Hepatocyte (in vitro differentiated cells): ENCODE measurements around the gene EIF3I. TPM values are rescaled to one million over a fixed set of nuclear protein-coding genes. Genes with fewer than 3 reads are reported as not detected.

ENCODE experiments used
- DNase-seq: peaks from one replicate; pipeline ENCODE4 v3.0.0-alpha.2; 2016; ENCODE audit warnings: low spot score
- H2AFZ ChIP-seq: fragments of 200-600 bp; sonication (generic); 2 replicates; pipeline ENCODE4 v1.6.0; 2016; ENCODE audit warnings: antibody characterized with exemption, mild to moderate bottlenecking
- H3K27ac ChIP-seq: fragments of 200-600 bp; sonication (generic); 2 replicates; pipeline ENCODE4 v1.5.1; 2016; ENCODE audit warnings: mild to moderate bottlenecking
- H3K27me3 ChIP-seq: fragments of 200-600 bp; sonication (generic); 2 replicates; pipeline ENCODE4 v1.6.1; 2016
- H3K36me3 ChIP-seq: fragments of 200-600 bp; sonication (generic); replicated peaks from 2 replicates; pipeline ENCODE4 v1.5.1; 2016; ENCODE audit warnings: low read depth; ENCODE audit not compliant: insufficient read depth
- H3K4me1 ChIP-seq: fragments of 200-600 bp; sonication (generic); 2 replicates; pipeline ENCODE4 v1.5.1; 2016; ENCODE audit warnings: mild to moderate bottlenecking, moderate library complexity; ENCODE audit not compliant: insufficient read depth
- H3K4me2 ChIP-seq: fragments of 200-600 bp; sonication (generic); 2 replicates; pipeline ENCODE4 v1.6.0; 2016
- H3K4me3 ChIP-seq: fragments of 200-600 bp; sonication (generic); 2 replicates; pipeline ENCODE4 v1.5.1; 2016; ENCODE audit warnings: mild to moderate bottlenecking
- H3K79me2 ChIP-seq: fragments of 200-600 bp; sonication (generic); 2 replicates; pipeline ENCODE4 v1.6.0; 2017; ENCODE audit warnings: mild to moderate bottlenecking
- H3K9me2 ChIP-seq: fragments of 200-600 bp; sonication (generic); replicated peaks from 2 replicates; pipeline ENCODE4 v1.6.0; 2017; ENCODE audit warnings: mild to moderate bottlenecking; ENCODE audit not compliant: insufficient read depth
- H3K9me3 ChIP-seq: fragments of 200-600 bp; sonication (generic); 2 replicates; pipeline ENCODE4 v1.5.1; 2016; ENCODE audit warnings: low read depth, mild to moderate bottlenecking
- H4K20me1 ChIP-seq: fragments of 200-600 bp; sonication (generic); 2 replicates; pipeline ENCODE4 v1.6.0; 2016; ENCODE audit warnings: mild to moderate bottlenecking; ENCODE audit not compliant: insufficient read depth, poor library complexity, severe bottlenecking
- EZH2 ChIP-seq: fragments of 200-600 bp; sonication (generic); IDR thresholded peaks from 2 replicates; pipeline ENCODE4 v1.6.1; 2016; ENCODE audit warnings: antibody characterized with exemption, mild to moderate bottlenecking, borderline replicate concordance
- EZH2phosphoT487 ChIP-seq: fragments of 200-600 bp; sonication (generic); IDR thresholded peaks from one replicate; pipeline ENCODE4 v1.6.1; 2018; ENCODE audit warnings: antibody characterized with exemption, mild to moderate bottlenecking, low read depth, moderate library complexity; ENCODE audit not compliant: unreplicated experiment, severe bottlenecking
- WGBS: methylation state at CpG from one replicate; pipeline ENCODE4 v1.1.6; 2016; ENCODE audit warnings: low lambda C conversion rate; ENCODE audit errors: missing lambda C conversion rate; 5-methylcytosine and 5-hydroxymethylcytosine counted together
- polyA plus RNA-seq: library from polyadenylated mRNA; unstranded; fragments of >200 nt; fragmentation: Nextera tagmentation; extraction: Ambion mirVana; gene quantifications from 2 replicates; pipeline ENCODE4 v1.2.1, GENCODE V29; 2016
- total RNA-seq: library from RNA; depleted of rRNA; stranded (reverse); fragments of >200 nt; gene quantifications from 2 replicates; pipeline ENCODE4 v1.2.3, GENCODE V29; 2014
- TF ChIP-seq, protein P1 (sequence below): fragments of 200-600 bp; sonication (generic); IDR thresholded peaks from 2 replicates; pipeline ENCODE4 v1.5.1; 2016; ENCODE audit warnings: antibody characterized with exemption, mild to moderate bottlenecking; ENCODE audit not compliant: poor library complexity

Gene EIF3I
- total and polyA plus RNA-seq, 2 experiments from 2014 or later, result 177 to 227 TPM

GRCh38 chr1:32239790-32240139 lies 17.6 kb downstream of the EIF3I start:
- Histone ChIP-seq H3K9me2 (no peaks in the 10 kb centered on the region), H3K27ac (peak overlapping the region; percentile 88), H3K4me3 (peak overlapping the region; percentile 89), H3K4me2 (peak overlapping the region; percentile 99), H2AFZ (peak overlapping the region; percentile 94), H3K4me1 (peaks cover 4% of the 10 kb centered on the region), H4K20me1 (no peaks in the 10 kb centered on the region), H3K27me3 (no peaks in the 10 kb centered on the region), H3K9me3 (no peaks in the 10 kb centered on the region), H3K79me2 (peaks cover 2% of the 10 kb centered on the region), H3K36me3 (no peaks in the 10 kb centered on the region)
- 16% methylated on average over 20 of the region's 20 CpGs for WGBS
- TF ChIP-seq EZH2 (no peak), EZH2phosphoT487 (no peak)
- TF ChIP-seq, protein P1, sequence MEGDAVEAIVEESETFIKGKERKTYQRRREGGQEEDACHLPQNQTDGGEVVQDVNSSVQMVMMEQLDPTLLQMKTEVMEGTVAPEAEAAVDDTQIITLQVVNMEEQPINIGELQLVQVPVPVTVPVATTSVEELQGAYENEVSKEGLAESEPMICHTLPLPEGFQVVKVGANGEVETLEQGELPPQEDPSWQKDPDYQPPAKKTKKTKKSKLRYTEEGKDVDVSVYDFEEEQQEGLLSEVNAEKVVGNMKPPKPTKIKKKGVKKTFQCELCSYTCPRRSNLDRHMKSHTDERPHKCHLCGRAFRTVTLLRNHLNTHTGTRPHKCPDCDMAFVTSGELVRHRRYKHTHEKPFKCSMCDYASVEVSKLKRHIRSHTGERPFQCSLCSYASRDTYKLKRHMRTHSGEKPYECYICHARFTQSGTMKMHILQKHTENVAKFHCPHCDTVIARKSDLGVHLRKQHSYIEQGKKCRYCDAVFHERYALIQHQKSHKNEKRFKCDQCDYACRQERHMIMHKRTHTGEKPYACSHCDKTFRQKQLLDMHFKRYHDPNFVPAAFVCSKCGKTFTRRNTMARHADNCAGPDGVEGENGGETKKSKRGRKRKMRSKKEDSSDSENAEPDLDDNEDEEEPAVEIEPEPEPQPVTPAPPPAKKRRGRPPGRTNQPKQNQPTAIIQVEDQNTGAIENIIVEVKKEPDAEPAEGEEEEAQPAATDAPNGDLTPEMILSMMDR, result no peak
- DNase-seq, result no peak

DNA sequence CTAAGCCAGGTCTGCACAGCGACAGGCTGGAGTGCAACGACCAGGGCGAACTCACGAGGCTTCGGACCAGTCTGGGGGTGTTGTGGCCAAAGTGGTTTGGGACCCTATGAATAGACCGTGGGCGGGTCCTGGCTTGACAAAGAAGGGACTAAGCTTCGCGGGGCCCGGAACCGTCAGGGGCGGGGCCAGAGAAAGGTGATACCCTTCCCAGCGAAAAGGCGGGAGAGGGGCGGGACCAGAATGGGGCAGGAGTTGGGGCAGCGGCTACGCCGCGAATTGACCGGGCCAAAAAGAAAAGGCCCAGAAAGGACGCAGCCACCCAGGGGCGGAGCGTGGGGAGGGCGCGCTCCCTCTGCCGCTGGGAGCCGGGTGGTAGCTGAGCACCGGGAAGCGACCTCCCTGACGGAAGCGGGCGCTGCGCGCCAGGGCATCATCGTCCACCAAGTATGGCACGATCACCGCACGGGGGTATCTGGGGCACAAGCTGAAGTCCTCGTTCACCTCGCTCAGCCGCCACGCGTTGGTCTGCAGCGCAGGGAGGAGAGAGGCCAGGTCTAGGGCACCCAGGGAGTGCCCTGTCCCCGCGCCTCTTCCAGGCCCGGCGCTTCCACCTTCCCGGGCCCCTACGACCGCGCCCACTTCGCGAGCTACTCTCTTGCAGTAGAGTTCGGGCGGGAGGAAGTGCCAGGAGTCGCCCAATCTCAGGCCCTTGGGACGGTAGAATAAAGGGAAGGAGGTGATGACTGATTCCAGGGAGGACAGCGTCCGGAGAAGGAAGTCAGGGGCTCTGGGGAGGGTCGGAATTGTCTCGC lies 18.1 kb downstream of the EIF3I start:
- no peaks in the 10 kb centered on the region for H3K9me2 ChIP-seq
- H3K4me1 ChIP-seq, result peaks cover 4% of the 10 kb centered on the region
- no peaks in the 10 kb centered on the region for H3K36me3 ChIP-seq
- H3K79me2 ChIP-seq, result peaks cover 2% of the 10 kb centered on the region
- no peaks in the 10 kb centered on the region for H3K27me3 ChIP-seq
- H3K4me3 ChIP-seq, result peak overlapping the region; percentile 89
- no peak for TF ChIP-seq EZH2phosphoT487
- TF ChIP-seq EZH2, result no peak
- TF ChIP-seq, protein P1, result peak; percentile 36
- peak overlapping the region; percentile 88 for H3K27ac ChIP-seq
- WGBS, result 3% methylated on average over 50 of the region's 62 CpGs
- no peaks in the 10 kb centered on the region for H3K9me3 ChIP-seq
- peak overlapping the region; percentile 99 for H3K4me2 ChIP-seq
- H4K20me1 ChIP-seq, result no peaks in the 10 kb centered on the region
- H2AFZ ChIP-seq, result peak overlapping the region; percentile 94
- peak; percentile 77 for DNase-seq

- Histone ChIP-seq H3K4me3 (peak overlapping the region; percentile 89), H2AFZ (peak overlapping the region; percentile 94), H3K27ac (peak overlapping the region; percentile 88), H4K20me1 (no peaks in the 10 kb centered on the region), H3K27me3 (no peaks in the 10 kb centered on the region), H3K4me2 (peak overlapping the region; percentile 99), H3K9me2 (no peaks in the 10 kb centered on the region), H3K4me1 (peaks cover 4% of the 10 kb centered on the region), H3K36me3 (no peaks in the 10 kb centered on the region), H3K9me3 (no peaks in the 10 kb centered on the region), H3K79me2 (peaks cover 2% of the 10 kb centered on the region)
- WGBS, result 2% methylated on average over 35 of the region's 55 CpGs
- peak; percentile 77 for DNase-seq
- TF ChIP-seq, protein P1, result peak; percentile 1
- no peak for TF ChIP-seq EZH2phosphoT487
- TF ChIP-seq EZH2, result no peak
Measured at GRCh38 chr1:32241001-32241763, 19.0 kb downstream of the EIF3I start.
